Spinal cord (tissue), 10 donors: ENCODE measurements around the gene RTN4R. TPM values are rescaled to one million over a fixed set of nuclear protein-coding genes. Genes with fewer than 3 reads are reported as not detected.

ENCODE experiments used
- DNase-seq, 6 donors: peaks; one replicate each; pipeline versions ENCODE4 v3.0.0 to v3.0.0-alpha.2; 2013 to 2015; ENCODE audit warnings: low spot score in 6 of 6, low read depth in 4 of 6
- H3K27ac ChIP-seq: one replicate; pipeline ENCODE4 v1.5.1; 2013; ENCODE audit warnings: low read depth, low read length, control low read depth
- H3K27me3 ChIP-seq: one replicate; pipeline ENCODE4 v1.6.1; 2013; ENCODE audit warnings: low read length; ENCODE audit not compliant: control insufficient read depth, insufficient read depth
- H3K36me3 ChIP-seq: one replicate; pipeline ENCODE4 v1.6.1; 2013; ENCODE audit warnings: low read length; ENCODE audit not compliant: control insufficient read depth, insufficient read depth
- H3K4me1 ChIP-seq: one replicate; pipeline ENCODE4 v1.6.1; 2013; ENCODE audit warnings: low read length; ENCODE audit not compliant: control insufficient read depth, insufficient read depth
- H3K4me3 ChIP-seq: one replicate; pipeline ENCODE4 v1.5.1; 2013; ENCODE audit warnings: low read depth, low read length, control low read depth
- H3K9me3 ChIP-seq: one replicate; pipeline ENCODE4 v1.6.1; 2013; ENCODE audit warnings: low read length; ENCODE audit not compliant: control insufficient read depth, insufficient read depth
- WGBS: methylation state at CpG from one replicate; pipeline ENCODE4 v1.1.5; 2013; ENCODE audit warnings: missing lambda C conversion rate; ENCODE audit not compliant: insufficient coverage; 5-methylcytosine and 5-hydroxymethylcytosine counted together
- polyA plus RNA-seq, 2 donors: library from polyadenylated mRNA; unstranded; fragments of 120-200 nt; gene quantifications; one replicate each; pipeline ENCODE4 v1.2.1, GENCODE V29; 2013; ENCODE audit not compliant: insufficient read length in 2 of 2
- small RNA-seq: library from RNA; depleted of rRNA; stranded (forward); fragments of <200 nt; gene quantifications from one replicate; pipeline ENCODE3, GENCODE V24; 2014; ENCODE audit warnings: low replicate concordance
- total RNA-seq, 2 donors: library from RNA; depleted of rRNA in 1 of 2; stranded (reverse); fragments of 120-200 nt in 1 of 2; fragments of >200 nt in 1 of 2; gene quantifications; one replicate each; pipeline versions ENCODE4 v1.2.3 to v1.2.4, GENCODE V29; 2013 to 2014
- donor health status: healthy.

Gene RTN4R
- total and polyA plus RNA-seq, 4 donors = 5.4 to 25.9 (median 16.6) TPM

DNA sequence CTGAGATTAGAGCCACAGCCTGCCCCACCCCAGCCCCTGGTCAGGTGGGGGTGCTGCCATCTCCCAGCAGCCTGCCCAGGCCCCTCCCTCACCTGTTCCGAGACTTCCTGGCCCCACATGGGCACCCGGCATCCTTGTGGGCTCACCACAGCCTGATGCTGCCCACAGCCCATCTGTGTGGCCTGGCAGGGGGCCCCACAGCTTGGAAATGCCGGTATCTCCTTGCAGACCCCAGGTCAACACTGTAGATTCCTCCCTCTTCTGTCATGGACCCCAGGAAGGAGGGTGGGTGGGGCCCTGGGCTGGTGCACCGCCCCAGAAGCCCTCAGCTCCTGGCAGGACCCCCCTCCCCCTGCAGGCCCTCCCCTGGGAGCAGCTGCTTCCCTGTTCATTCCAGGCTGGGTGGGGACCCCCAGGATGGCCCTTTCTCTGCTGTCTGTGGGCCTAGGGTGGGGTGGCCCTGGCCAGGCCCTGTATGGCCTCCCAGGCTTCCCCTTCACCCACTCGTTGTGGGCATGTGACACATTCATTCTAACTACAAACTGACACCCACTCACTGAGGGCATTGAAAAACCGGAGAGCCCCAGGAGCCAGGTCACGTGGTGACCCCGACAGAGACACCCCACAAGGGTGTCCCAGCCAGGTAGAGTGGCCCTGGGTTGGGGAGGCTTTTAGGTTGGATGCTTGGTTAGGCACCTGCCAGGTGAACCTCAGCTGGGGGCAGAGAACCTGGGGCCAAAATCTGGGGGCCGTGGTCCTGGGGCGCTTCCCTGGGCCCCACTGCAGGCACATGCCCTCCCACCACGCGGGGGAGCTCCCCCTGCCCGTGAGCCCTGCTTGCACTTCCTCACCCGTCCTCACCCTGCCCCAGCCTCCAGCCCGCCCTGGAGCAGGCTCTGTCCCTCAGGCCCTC lies 73.2 kb downstream of the RTN4R start:
- peaks cover 20% of the 10 kb centered on the region for H3K4me1 ChIP-seq
- H3K36me3 ChIP-seq = no peaks in the 10 kb centered on the region
- DNase-seq = no peak
- H3K27ac ChIP-seq = no peak overlapping the region
- WGBS = 72% methylated on average over 14 of the region's 15 CpGs
- no peak overlapping the region for H3K4me3 ChIP-seq
- H3K27me3 ChIP-seq = no peaks in the 10 kb centered on the region
- no peaks in the 10 kb centered on the region for H3K9me3 ChIP-seq

DNA sequence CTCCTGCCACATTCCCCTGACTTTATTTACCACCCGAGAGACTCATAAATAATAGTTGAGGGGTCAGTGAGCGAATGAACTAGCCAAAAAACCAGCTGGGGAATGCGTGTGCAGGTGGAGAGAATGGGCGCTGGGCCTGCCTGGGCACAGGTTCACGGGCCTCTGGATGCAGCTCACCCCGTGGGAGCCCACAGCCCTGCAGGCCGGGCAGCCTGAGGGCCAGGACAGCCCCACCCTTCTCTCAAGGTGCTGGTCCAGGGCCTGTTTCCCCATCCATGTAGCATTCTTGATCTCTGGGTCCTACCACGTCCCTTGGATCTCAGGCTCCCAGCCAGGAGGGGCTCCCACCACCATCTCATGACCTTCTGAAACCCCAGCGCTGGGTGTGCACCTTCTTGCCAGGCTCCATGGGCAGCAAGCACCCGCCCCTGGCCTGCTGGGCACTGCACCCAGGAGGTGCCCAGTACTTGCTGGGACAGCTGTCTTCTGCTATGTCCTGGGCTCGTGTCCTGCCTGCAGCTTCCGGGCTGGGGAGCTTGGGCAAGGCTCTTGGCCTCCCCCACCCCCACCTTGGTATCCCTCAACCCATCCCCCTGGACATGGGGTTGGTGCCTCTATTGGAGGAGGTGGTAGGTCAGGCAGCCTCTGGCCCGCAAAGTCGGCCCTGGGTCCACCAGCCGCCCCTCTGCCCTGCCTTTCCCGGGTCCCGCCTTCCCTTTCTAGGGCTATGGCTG lies 74.2 kb downstream of the RTN4R start:
- WGBS = 78% methylated on average over 11 of the region's 17 CpGs
- Histone ChIP-seq H3K36me3 (no peaks in the 10 kb centered on the region), H3K9me3 (no peaks in the 10 kb centered on the region), H3K4me1 (peaks cover 19% of the 10 kb centered on the region), H3K27ac (no peak overlapping the region), H3K4me3 (no peak overlapping the region), H3K27me3 (no peaks in the 10 kb centered on the region)
- DNase-seq = no peak

DNA sequence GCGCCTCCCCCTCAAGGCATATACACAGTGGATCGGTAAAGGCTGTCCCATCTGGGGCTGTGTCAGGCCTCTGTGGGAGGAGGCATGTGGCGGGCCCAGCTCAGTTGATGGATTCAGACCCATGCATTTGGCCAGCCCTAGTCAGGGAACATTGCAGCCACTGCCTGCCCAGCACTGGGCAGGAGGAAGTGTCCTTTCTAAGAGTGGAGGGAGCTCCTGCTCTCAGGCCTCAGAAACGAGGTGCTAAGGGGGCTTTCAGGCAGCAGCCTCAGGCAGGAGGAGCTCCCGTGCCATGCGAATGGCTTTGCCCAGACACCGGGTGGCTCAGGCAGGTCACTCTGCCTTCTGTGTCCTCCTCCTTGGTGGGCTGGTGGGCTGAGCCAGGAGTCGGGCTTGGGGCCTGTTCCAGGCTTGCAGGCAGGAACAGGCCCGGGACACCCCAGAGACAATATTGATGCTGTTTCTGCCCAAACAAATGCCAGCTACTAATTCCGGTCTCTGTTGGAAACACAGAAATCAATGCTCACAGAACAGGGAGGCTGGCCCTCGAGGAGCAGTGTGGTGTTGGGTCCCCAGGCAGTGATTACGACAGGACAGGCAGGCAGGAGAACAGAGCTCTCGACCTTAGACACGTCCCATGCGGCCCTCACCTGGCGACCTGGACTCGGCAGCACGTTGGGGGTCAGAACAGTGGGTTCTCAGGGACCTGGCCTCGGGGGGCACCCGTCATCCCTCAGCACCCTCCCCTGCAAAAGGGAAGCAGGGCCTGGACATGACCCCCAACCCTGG lies 75.0 kb downstream of the RTN4R start:
- Histone ChIP-seq H3K4me3 (no peak overlapping the region), H3K27ac (no peak overlapping the region), H3K9me3 (no peaks in the 10 kb centered on the region), H3K27me3 (no peaks in the 10 kb centered on the region), H3K4me1 (peaks cover 12% of the 10 kb centered on the region), H3K36me3 (no peaks in the 10 kb centered on the region)
- no peak for DNase-seq
- WGBS = 72% methylated on average over 19 of the region's 20 CpGs

DNA sequence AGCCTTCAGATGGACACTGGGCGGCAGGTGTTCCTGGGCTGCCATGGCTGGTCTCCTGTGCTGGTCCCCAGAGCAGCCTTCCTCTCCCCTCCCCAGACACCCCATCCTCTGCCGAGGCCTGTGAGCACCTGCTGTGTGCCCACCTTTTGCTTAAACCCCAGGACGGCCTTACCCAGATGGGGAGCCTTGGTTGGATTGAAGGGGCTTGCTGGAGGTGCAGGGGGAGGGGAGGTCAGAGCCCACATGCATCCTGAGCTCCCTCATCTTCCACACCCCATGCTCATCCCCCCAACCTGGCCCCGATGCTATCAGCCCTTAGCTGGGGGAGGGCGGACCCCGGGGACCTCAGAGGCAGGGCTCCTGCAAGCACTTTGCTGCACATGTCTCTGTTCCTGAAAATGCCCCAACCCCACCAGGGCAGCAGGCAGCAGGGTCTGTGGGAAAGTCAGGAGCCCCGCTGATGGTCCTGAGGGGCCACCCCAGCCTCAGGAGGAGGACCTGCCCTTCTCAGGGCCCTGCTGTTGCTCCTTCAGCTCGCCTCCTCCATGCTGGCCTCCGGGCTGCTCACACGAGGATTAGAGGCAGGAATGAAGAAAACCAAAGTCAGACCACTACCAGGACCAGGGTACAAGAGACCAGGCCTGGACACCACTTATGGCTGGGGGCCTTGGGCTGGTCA lies 75.7 kb downstream of the RTN4R start:
- Histone ChIP-seq H3K27me3 (no peaks in the 10 kb centered on the region), H3K36me3 (no peaks in the 10 kb centered on the region), H3K4me1 (peaks cover 6% of the 10 kb centered on the region), H3K4me3 (no peak overlapping the region), H3K9me3 (no peaks in the 10 kb centered on the region), H3K27ac (no peak overlapping the region)
- DNase-seq = no peak
- WGBS = 86% methylated on average over 7 of the region's 10 CpGs

DNA sequence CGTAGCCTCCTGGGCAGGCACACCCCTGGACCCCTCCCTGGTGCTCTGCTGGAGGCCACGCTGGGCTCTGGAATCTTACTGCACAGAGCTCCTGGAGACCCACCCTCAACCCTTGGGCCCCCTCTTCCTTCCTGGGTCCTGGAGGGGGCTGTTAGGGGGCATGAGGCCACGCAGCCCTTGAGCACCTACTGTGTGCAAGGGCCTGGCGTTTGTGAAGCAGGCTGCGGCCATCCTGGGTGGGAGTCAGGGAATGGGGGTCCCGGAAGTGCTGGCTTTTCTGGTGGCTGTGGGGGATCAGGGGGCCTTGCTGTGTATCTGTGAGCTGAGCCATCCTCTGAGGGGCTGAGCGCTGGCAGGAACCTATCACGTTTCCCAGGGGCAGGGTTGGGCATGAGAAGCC lies 76.3 kb downstream of the RTN4R start:
- no peak for DNase-seq
- H3K4me1 ChIP-seq = peaks cover 6% of the 10 kb centered on the region
- no peak overlapping the region for H3K27ac ChIP-seq
- H3K27me3 ChIP-seq = no peaks in the 10 kb centered on the region
- WGBS = 92% methylated on average over 5 of the region's 8 CpGs
- no peaks in the 10 kb centered on the region for H3K9me3 ChIP-seq
- no peaks in the 10 kb centered on the region for H3K36me3 ChIP-seq
- no peak overlapping the region for H3K4me3 ChIP-seq

Small RNA genes within 50 kb of the gene (small RNA-seq; reads per million reads assigned to genes)
- 0.14 reads per million for gene MIR1286

Other genes starting within 250 kb of the RTN4R start
- 10 to 100 TPM; 17.9 to 25.8 TPM for gene TANGO2, start 247.2 kb downstream of the RTN4R start, total RNA-seq
- gene TANGO2, start 247.2 kb downstream of the RTN4R start, polyA plus RNA-seq = 10 to 100 TPM; 20.9 to 32.6 TPM
- 10 to 100 TPM; 20.7 to 34.7 TPM for gene DGCR8, start 188.1 kb downstream of the RTN4R start, total RNA-seq
- 10 to 100 TPM; 43.2 to 58.7 TPM for gene DGCR8, start 188.1 kb downstream of the RTN4R start, polyA plus RNA-seq
- gene RANBP1, start 152.2 kb downstream of the RTN4R start, total RNA-seq = 100 to 1,000 TPM; 111 to 170 TPM
- 100 to 1,000 TPM; 183 to 210 TPM for gene RANBP1, start 152.2 kb downstream of the RTN4R start, polyA plus RNA-seq
- gene TRMT2A, start 151.1 kb downstream of the RTN4R start, total RNA-seq = 10 to 100 TPM; 24.5 to 46.3 TPM
- 10 to 100 TPM; 53.8 to 57.4 TPM for gene TRMT2A, start 151.1 kb downstream of the RTN4R start, polyA plus RNA-seq
- 10 to 100 TPM in 1 of 2 donors, 1 to 10 TPM in 1; 9.5 to 13.9 TPM for gene ZDHHC8, start 136.5 kb downstream of the RTN4R start, total RNA-seq
- gene ZDHHC8, start 136.5 kb downstream of the RTN4R start, polyA plus RNA-seq = 10 to 100 TPM; 59.0 to 64.4 TPM
- gene CCDC188, start 117.3 kb downstream of the RTN4R start, total RNA-seq = 1 to 10 TPM in 1 of 2 donors, under 1 TPM in 1; 0.69 to 2.1 TPM
- gene CCDC188, start 117.3 kb downstream of the RTN4R start, polyA plus RNA-seq = 1 to 10 TPM; 1.9 to 5.2 TPM
- gene DGCR6L, start 51.7 kb upstream of the RTN4R start, total RNA-seq = 10 to 100 TPM; 28.4 to 94.0 TPM
- 10 to 100 TPM; 82.3 to 89.8 TPM for gene DGCR6L, start 51.7 kb upstream of the RTN4R start, polyA plus RNA-seq
- gene ZNF74, start 125.8 kb upstream of the RTN4R start, total RNA-seq = 10 to 100 TPM; 14.3 to 17.7 TPM
- 10 to 100 TPM; 27.1 to 31.2 TPM for gene ZNF74, start 125.8 kb upstream of the RTN4R start, polyA plus RNA-seq
- 10 to 100 TPM in 1 of 2 donors, 1 to 10 TPM in 1; 5.7 to 10.6 TPM for gene SCARF2, start 169.5 kb upstream of the RTN4R start, total RNA-seq
- 10 to 100 TPM; 15.1 to 21.8 TPM for gene SCARF2, start 169.5 kb upstream of the RTN4R start, polyA plus RNA-seq
- gene KLHL22, start 227.5 kb upstream of the RTN4R start, total RNA-seq = 10 to 100 TPM; 40.8 to 51.7 TPM
- gene KLHL22, start 227.5 kb upstream of the RTN4R start, polyA plus RNA-seq = 10 to 100 TPM; 52.8 to 68.4 TPM
- 10 to 100 TPM; 16.1 to 20.4 TPM for gene MED15, start 239.3 kb upstream of the RTN4R start, total RNA-seq
- 10 to 100 TPM; 52.3 to 67.8 TPM for gene MED15, start 239.3 kb upstream of the RTN4R start, polyA plus RNA-seq